ENCODE measurements around the gene FAH. TPM values are rescaled to one million over a fixed set of nuclear protein-coding genes. Genes with fewer than 3 reads are reported as not detected.

Gene FAH
- total and polyA plus RNA-seq, 10 of the 15 experiments (the other 5 are each of a cell fraction or from before 2014, with no cell fraction given): 36.3 to 121 (median 62.0) TPM

DNA sequence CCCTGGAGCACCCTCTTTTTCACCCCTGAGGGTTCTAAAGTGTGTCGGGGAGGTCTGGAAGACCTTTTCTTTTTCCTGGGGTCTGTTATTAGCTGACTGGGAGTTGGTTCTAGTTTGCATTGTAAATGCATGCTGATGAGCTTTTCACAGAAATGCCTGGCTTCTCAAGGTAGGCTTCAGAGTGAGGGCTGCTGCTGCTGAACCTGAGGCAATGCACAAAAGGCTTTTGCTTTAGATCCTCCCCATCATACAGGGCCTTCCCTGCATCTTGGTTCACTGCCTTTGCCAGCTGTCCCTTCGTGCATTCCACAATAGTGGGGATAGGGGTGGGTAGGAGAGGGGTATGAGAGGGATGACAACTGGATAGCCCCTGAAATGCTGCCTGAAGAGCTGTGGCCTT, 46.6 kb downstream of the FAH start (continued):
- TF ChIP-seq SMAD5 (IDR thresholded peaks at IDR 0.05; ENCODE audit: low read depth) (no peak), NRF1 (conservative IDR thresholded peaks at IDR 0.05; ENCODE audit: low read depth, low read length) (no peak), CBX5 (IDR thresholded peaks at IDR 0.05; ENCODE audit: low read depth) (no peak), ASH2L (IDR thresholded peaks at IDR 0.05; ENCODE audit: borderline replicate concordance, low read depth) (no peak)
- TF ChIP-seq, protein P1, sequence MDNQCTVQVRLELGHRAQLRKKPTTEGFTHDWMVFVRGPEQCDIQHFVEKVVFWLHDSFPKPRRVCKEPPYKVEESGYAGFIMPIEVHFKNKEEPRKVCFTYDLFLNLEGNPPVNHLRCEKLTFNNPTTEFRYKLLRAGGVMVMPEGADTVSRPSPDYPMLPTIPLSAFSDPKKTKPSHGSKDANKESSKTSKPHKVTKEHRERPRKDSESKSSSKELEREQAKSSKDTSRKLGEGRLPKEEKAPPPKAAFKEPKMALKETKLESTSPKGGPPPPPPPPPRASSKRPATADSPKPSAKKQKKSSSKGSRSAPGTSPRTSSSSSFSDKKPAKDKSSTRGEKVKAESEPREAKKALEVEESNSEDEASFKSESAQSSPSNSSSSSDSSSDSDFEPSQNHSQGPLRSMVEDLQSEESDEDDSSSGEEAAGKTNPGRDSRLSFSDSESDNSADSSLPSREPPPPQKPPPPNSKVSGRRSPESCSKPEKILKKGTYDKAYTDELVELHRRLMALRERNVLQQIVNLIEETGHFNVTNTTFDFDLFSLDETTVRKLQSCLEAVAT (IDR thresholded peaks at IDR 0.05): no peak
- TF ChIP-seq, protein P2, sequence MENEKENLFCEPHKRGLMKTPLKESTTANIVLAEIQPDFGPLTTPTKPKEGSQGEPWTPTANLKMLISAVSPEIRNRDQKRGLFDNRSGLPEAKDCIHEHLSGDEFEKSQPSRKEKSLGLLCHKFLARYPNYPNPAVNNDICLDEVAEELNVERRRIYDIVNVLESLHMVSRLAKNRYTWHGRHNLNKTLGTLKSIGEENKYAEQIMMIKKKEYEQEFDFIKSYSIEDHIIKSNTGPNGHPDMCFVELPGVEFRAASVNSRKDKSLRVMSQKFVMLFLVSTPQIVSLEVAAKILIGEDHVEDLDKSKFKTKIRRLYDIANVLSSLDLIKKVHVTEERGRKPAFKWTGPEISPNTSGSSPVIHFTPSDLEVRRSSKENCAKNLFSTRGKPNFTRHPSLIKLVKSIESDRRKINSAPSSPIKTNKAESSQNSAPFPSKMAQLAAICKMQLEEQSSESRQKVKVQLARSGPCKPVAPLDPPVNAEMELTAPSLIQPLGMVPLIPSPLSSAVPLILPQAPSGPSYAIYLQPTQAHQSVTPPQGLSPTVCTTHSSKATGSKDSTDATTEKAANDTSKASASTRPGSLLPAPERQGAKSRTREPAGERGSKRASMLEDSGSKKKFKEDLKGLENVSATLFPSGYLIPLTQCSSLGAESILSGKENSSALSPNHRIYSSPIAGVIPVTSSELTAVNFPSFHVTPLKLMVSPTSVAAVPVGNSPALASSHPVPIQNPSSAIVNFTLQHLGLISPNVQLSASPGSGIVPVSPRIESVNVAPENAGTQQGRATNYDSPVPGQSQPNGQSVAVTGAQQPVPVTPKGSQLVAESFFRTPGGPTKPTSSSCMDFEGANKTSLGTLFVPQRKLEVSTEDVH (IDR thresholded peaks at IDR 0.05; ENCODE audit: low read depth, partially characterized antibody): no peak

DNA sequence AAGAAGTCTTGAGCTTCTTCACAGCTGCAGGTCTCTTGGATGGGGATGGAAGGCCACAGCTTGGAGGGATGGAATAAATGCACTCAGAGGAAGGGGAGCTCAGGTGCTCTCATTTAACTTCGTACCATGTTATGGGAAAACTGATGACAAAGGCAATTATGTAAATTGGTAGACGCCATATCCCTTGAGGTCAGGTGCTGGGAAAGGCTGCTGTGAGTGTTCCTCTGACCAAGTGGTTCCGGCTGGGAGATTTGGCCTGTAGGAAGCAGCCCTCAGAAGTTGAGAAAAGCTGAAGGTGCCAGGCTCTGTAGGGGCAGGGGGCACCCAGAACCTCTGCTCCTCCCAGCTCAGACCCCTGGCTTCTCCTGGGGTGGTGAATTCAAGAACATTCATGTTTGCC, 47.1 kb downstream of the FAH start:
- SMC1A ChIA-PET (ENCODE audit: uncharacterized antibody, unreplicated experiment): interaction anchor here (1.1 kb wide), 1 partner anchor 432 kb away, joined by 3 read pairs; no protein-coding TSS in a partner anchor
- CTCF ChIA-PET: interaction anchor here (1.1 kb wide), 1 partner anchor 9 kb away, joined by 3 read pairs; no protein-coding TSS in a partner anchor
- H3K4me1 ChIP-seq (ENCODE audit: control insufficient read depth, insufficient read depth, low read length): no peaks in the 10 kb centered on the region
- no peaks in the 10 kb centered on the region for H3K36me3 ChIP-seq (ENCODE audit: control insufficient read depth in 2 of 2, insufficient read depth in 2 of 2, low read length in 1 of 2)
- POLR2A ChIA-PET: no interaction called here
- no peak for ATAC-seq
- 31% methylated on average over 3 of the region's 3 CpGs for WGBS (ENCODE audit: insufficient coverage, insufficient replicate concordance, low lambda C conversion rate, missing lambda C conversion rate)
- H2AFZ ChIP-seq (ENCODE audit: control insufficient read depth, low read depth, low read length): no peak overlapping the region
- H3K9ac ChIP-seq (ENCODE audit: control insufficient read depth, insufficient read depth, low read length): no peak overlapping the region
- intact Hi-C loops (cut with micrococcal nuclease; ENCODE audit: unreplicated experiment): no loop called here
- no peak for FAIRE-seq
- no peak for DNase-seq (ENCODE audit: low read depth, low spot score)
- BruUV-seq (replicated peaks): no TSS peak
- no peak overlapping the region for H3K4me2 ChIP-seq (ENCODE audit: control insufficient read depth, insufficient read depth)
- H3K4me3 ChIP-seq: no peak overlapping the region
- RAD21 ChIA-PET (ENCODE audit: unreplicated experiment): no interaction called here
- no peaks in the 10 kb centered on the region for H3K27me3 ChIP-seq (replicated peaks in 1 of 2; ENCODE audit: control insufficient read depth in 2 of 2, insufficient read depth in 2 of 2, low read length in 1 of 2)
- no peak overlapping the region for H3K27ac ChIP-seq (ENCODE audit: control insufficient read depth, insufficient read depth)
- H3K9me3 ChIP-seq (replicated peaks; ENCODE audit: control insufficient read depth, insufficient read depth, low read length): no peaks in the 10 kb centered on the region
- H3K79me2 ChIP-seq (ENCODE audit: control insufficient read depth, insufficient read depth, low read length): no peaks in the 10 kb centered on the region
- no peaks in the 10 kb centered on the region; the same call in 1 of the 2 replicates for H4K20me1 ChIP-seq (ENCODE audit: control insufficient read depth, insufficient read depth)
- in situ Hi-C loops (cut with MboI): no loop called here
- TF ChIP-seq STAT1 (conservative IDR thresholded peaks at IDR 0.05): no peak
- TF ChIP-seq, protein P3, sequence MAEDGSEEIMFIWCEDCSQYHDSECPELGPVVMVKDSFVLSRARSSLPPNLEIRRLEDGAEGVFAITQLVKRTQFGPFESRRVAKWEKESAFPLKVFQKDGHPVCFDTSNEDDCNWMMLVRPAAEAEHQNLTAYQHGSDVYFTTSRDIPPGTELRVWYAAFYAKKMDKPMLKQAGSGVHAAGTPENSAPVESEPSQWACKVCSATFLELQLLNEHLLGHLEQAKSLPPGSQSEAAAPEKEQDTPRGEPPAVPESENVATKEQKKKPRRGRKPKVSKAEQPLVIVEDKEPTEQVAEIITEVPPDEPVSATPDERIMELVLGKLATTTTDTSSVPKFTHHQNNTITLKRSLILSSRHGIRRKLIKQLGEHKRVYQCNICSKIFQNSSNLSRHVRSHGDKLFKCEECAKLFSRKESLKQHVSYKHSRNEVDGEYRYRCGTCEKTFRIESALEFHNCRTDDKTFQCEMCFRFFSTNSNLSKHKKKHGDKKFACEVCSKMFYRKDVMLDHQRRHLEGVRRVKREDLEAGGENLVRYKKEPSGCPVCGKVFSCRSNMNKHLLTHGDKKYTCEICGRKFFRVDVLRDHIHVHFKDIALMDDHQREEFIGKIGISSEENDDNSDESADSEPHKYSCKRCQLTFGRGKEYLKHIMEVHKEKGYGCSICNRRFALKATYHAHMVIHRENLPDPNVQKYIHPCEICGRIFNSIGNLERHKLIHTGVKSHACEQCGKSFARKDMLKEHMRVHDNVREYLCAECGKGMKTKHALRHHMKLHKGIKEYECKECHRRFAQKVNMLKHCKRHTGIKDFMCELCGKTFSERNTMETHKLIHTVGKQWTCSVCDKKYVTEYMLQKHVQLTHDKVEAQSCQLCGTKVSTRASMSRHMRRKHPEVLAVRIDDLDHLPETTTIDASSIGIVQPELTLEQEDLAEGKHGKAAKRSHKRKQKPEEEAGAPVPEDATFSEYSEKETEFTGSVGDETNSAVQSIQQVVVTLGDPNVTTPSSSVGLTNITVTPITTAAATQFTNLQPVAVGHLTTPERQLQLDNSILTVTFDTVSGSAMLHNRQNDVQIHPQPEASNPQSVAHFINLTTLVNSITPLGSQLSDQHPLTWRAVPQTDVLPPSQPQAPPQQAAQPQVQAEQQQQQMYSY (CRISPR knock-in tag; IDR thresholded peaks at IDR 0.05): no peak
- no peak for TF ChIP-seq TARDBP (IDR thresholded peaks at IDR 0.05; ENCODE audit: borderline replicate concordance)
- no peak for TF ChIP-seq HCFC1 (IDR thresholded peaks at IDR 0.05; ENCODE audit: low read length)
- TF ChIP-seq, protein P4, sequence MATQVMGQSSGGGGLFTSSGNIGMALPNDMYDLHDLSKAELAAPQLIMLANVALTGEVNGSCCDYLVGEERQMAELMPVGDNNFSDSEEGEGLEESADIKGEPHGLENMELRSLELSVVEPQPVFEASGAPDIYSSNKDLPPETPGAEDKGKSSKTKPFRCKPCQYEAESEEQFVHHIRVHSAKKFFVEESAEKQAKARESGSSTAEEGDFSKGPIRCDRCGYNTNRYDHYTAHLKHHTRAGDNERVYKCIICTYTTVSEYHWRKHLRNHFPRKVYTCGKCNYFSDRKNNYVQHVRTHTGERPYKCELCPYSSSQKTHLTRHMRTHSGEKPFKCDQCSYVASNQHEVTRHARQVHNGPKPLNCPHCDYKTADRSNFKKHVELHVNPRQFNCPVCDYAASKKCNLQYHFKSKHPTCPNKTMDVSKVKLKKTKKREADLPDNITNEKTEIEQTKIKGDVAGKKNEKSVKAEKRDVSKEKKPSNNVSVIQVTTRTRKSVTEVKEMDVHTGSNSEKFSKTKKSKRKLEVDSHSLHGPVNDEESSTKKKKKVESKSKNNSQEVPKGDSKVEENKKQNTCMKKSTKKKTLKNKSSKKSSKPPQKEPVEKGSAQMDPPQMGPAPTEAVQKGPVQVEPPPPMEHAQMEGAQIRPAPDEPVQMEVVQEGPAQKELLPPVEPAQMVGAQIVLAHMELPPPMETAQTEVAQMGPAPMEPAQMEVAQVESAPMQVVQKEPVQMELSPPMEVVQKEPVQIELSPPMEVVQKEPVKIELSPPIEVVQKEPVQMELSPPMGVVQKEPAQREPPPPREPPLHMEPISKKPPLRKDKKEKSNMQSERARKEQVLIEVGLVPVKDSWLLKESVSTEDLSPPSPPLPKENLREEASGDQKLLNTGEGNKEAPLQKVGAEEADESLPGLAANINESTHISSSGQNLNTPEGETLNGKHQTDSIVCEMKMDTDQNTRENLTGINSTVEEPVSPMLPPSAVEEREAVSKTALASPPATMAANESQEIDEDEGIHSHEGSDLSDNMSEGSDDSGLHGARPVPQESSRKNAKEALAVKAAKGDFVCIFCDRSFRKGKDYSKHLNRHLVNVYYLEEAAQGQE (IDR thresholded peaks at IDR 0.05; ENCODE audit: low read depth, low read length): no peak
- TF ChIP-seq NR2C2 (IDR thresholded peaks at IDR 0.05; ENCODE audit: borderline replicate concordance, control insufficient read depth, insufficient read length, low read depth): no peak
